ENCODE results near the gene ZNF253. TPM values are rescaled to one million over a fixed set of nuclear protein-coding genes. Genes with fewer than 3 reads are reported as not detected.
A peak's percentile ranks its signal among the peaks of the same experiment; 100 is the strongest.

Gene ZNF253
- total and polyA plus RNA-seq, 9 of the 15 experiments (the other 6 are each of a cell fraction or from before 2014, with no cell fraction given): 4.0 to 14.4 (median 7.5) TPM

DNA sequence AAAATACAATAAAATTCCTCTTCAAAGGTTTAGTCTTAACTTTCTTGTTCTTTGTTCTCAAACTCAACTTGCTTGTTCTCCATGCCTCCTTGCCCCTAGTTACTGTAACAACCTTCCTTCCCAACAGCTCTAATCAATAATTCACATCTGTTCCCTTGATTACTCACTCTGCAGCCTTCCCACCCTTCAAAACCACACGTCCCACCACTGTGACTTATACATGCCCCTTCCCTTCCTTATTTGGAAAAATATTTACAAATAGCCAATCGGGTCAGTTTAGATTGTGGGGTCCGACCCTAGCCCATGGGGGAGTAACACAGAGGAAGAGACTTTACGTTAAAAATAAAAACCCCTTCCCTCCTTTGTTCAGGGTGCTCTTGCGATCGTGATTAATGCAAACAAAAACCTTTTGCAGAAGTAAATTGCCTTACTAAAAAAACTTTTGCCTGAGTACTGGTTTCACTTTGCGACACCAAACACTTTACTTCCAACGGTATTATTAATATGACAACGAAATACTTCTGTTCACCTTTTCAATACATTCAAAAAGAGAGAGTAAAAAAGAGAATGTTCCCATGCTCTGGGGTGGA, 34.6 kb downstream of the ZNF253 start (continued):
- TF ChIP-seq SMARCE1 (IDR thresholded peaks at IDR 0.05) (peak; percentile 85; the same call in 1 of the 2 replicates), TSC22D4 (tag; IDR thresholded peaks at IDR 0.05) (no peak), SMARCA4 (IDR thresholded peaks at IDR 0.05) (peak; percentile 88), RUNX1 (IDR thresholded peaks at IDR 0.05; ENCODE audit: low read depth) (no peak), CBFA2T3 (IDR thresholded peaks at IDR 0.05) (peak; percentile 63), CTBP1 (IDR thresholded peaks at IDR 0.05; ENCODE audit: borderline replicate concordance) (no peak), STAT5B (CRISPR knock-in tag; IDR thresholded peaks at IDR 0.05) (no peak), NR3C1 (CRISPR knock-in tag; IDR thresholded peaks at IDR 0.05) (no peak), KDM1A (IDR thresholded peaks at IDR 0.05) (peak in 1 of 2 experiments; percentile 34; a peak in 1 of 4 replicates), SMARCC2 (IDR thresholded peaks at IDR 0.05; ENCODE audit: low read depth) (peak; percentile 70), ZNF12 (CRISPR knock-in tag; IDR thresholded peaks at IDR 0.05) (no peak), ZNF589 (CRISPR knock-in tag; IDR thresholded peaks at IDR 0.05; ENCODE audit: low read depth) (peak; percentile 15; the same call in 1 of the 2 replicates), SMAD4 (CRISPR knock-in tag; conservative IDR thresholded peaks at IDR 0.05) (0 out of 2 replicates have a peak, but pooled peaks have one; percentile 6)
- TF ChIP-seq, protein P1, sequence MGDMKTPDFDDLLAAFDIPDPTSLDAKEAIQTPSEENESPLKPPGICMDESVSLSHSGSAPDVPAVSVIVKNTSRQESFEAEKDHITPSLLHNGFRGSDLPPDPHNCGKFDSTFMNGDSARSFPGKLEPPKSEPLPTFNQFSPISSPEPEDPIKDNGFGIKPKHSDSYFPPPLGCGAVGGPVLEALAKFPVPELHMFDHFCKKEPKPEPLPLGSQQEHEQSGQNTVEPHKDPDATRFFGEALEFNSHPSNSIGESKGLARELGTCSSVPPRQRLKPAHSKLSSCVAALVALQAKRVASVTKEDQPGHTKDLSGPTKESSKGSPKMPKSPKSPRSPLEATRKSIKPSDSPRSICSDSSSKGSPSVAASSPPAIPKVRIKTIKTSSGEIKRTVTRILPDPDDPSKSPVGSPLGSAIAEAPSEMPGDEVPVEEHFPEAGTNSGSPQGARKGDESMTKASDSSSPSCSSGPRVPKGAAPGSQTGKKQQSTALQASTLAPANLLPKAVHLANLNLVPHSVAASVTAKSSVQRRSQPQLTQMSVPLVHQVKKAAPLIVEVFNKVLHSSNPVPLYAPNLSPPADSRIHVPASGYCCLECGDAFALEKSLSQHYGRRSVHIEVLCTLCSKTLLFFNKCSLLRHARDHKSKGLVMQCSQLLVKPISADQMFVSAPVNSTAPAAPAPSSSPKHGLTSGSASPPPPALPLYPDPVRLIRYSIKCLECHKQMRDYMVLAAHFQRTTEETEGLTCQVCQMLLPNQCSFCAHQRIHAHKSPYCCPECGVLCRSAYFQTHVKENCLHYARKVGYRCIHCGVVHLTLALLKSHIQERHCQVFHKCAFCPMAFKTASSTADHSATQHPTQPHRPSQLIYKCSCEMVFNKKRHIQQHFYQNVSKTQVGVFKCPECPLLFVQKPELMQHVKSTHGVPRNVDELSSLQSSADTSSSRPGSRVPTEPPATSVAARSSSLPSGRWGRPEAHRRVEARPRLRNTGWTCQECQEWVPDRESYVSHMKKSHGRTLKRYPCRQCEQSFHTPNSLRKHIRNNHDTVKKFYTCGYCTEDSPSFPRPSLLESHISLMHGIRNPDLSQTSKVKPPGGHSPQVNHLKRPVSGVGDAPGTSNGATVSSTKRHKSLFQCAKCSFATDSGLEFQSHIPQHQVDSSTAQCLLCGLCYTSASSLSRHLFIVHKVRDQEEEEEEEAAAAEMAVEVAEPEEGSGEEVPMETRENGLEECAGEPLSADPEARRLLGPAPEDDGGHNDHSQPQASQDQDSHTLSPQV (IDR thresholded peaks at IDR 0.05): no peak
- TF ChIP-seq, protein P2, sequence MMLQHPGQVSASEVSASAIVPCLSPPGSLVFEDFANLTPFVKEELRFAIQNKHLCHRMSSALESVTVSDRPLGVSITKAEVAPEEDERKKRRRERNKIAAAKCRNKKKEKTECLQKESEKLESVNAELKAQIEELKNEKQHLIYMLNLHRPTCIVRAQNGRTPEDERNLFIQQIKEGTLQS (IDR thresholded peaks at IDR 0.05): peak; percentile 62
- TF ChIP-seq, protein P2 (CRISPR knock-in tag; conservative IDR thresholded peaks at IDR 0.05): no peak
- TF ChIP-seq, protein P3, sequence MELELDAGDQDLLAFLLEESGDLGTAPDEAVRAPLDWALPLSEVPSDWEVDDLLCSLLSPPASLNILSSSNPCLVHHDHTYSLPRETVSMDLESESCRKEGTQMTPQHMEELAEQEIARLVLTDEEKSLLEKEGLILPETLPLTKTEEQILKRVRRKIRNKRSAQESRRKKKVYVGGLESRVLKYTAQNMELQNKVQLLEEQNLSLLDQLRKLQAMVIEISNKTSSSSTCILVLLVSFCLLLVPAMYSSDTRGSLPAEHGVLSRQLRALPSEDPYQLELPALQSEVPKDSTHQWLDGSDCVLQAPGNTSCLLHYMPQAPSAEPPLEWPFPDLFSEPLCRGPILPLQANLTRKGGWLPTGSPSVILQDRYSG (tag; conservative IDR thresholded peaks at IDR 0.05; ENCODE audit: low read depth): 0 out of 2 replicates have a peak, but pooled peaks have one; percentile 55
- TF ChIP-seq, protein P4, sequence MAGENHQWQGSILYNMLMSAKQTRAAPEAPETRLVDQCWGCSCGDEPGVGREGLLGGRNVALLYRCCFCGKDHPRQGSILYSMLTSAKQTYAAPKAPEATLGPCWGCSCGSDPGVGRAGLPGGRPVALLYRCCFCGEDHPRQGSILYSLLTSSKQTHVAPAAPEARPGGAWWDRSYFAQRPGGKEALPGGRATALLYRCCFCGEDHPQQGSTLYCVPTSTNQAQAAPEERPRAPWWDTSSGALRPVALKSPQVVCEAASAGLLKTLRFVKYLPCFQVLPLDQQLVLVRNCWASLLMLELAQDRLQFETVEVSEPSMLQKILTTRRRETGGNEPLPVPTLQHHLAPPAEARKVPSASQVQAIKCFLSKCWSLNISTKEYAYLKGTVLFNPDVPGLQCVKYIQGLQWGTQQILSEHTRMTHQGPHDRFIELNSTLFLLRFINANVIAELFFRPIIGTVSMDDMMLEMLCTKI (IDR thresholded peaks at IDR 0.05; ENCODE audit: partially characterized antibody): no peak
- TF ChIP-seq, protein P5, sequence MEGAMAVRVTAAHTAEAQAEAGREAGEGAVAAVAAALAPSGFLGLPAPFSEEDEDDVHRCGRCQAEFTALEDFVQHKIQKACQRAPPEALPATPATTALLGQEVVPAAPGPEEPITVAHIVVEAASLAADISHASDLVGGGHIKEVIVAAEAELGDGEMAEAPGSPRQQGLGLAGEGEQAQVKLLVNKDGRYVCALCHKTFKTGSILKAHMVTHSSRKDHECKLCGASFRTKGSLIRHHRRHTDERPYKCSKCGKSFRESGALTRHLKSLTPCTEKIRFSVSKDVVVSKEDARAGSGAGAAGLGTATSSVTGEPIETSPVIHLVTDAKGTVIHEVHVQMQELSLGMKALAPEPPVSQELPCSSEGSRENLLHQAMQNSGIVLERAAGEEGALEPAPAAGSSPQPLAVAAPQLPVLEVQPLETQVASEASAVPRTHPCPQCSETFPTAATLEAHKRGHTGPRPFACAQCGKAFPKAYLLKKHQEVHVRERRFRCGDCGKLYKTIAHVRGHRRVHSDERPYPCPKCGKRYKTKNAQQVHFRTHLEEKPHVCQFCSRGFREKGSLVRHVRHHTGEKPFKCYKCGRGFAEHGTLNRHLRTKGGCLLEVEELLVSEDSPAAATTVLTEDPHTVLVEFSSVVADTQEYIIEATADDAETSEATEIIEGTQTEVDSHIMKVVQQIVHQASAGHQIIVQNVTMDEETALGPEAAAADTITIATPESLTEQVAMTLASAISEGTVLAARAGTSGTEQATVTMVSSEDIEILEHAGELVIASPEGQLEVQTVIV (CRISPR knock-in tag; IDR thresholded peaks at IDR 0.05; ENCODE audit: borderline replicate concordance): no peak

Measured in K562 (cell line).